Left hindlimb (tissue), 1 donor: ENCODE data around the gene MTREX.
A peak's percentile ranks its signal among the peaks of the same experiment; 100 is the strongest.

Source experiments
- DNase-seq: peaks from one replicate; pipeline ENCODE4 v3.0.0-alpha.2; 2018

MTREX gene

GRCh38 chr5:55325621-55326020 is 17.8 kb downstream of the MTREX start:
- DNase-seq = no peak

GRCh38 chr5:55327281-55327680 is 19.5 kb downstream of the MTREX start:
- DNase-seq = no peak

- DNase-seq = no peak
These were observed 23.5 kb downstream of the MTREX start for GRCh38 chr5:55331321-55331720.

GRCh38 chr5:55333017-55333416 is 25.2 kb downstream of the MTREX start:
- DNase-seq = no peak

GRCh38 chr5:55333811-55334210 is 26.0 kb downstream of the MTREX start:
- no peak for DNase-seq

GRCh38 chr5:55338092-55338613 is 30.4 kb downstream of the MTREX start:
- no peak for DNase-seq

GRCh38 chr5:55338810-55339243 is 31.0 kb downstream of the MTREX start:
- DNase-seq = no peak

- DNase-seq = no peak
These were observed 35.3 kb downstream of the MTREX start for GRCh38 chr5:55343107-55343506.

- no peak for DNase-seq
These were observed 35.8 kb downstream of the MTREX start for GRCh38 chr5:55343609-55344008.

GRCh38 chr5:55344392-55344992 is 36.7 kb downstream of the MTREX start:
- DNase-seq = peak; percentile 53

GRCh38 chr5:55345327-55345726 is 37.5 kb downstream of the MTREX start:
- DNase-seq = no peak

- DNase-seq = no peak
These were observed 40.0 kb downstream of the MTREX start for GRCh38 chr5:55347786-55348185.

GRCh38 chr5:55350754-55351153 is 43.0 kb downstream of the MTREX start:
- no peak for DNase-seq

- DNase-seq = no peak
These were observed 49.1 kb downstream of the MTREX start for GRCh38 chr5:55356896-55357295.

- no peak for DNase-seq
These were observed 52.4 kb downstream of the MTREX start for GRCh38 chr5:55360190-55360589.

- DNase-seq = no peak
These were observed 56.1 kb downstream of the MTREX start for GRCh38 chr5:55363856-55364255.

- DNase-seq = no peak
These were observed 56.8 kb downstream of the MTREX start for GRCh38 chr5:55364537-55365055.

- DNase-seq = no peak
These were observed 62.6 kb downstream of the MTREX start for GRCh38 chr5:55370291-55370925.

GRCh38 chr5:55371145-55371544 is 63.4 kb downstream of the MTREX start:
- no peak for DNase-seq

GRCh38 chr5:55372130-55372925 is 64.5 kb downstream of the MTREX start:
- no peak for DNase-seq

- DNase-seq = no peak
These were observed 70.0 kb downstream of the MTREX start for GRCh38 chr5:55377810-55378209.

- DNase-seq = no peak
These were observed 75.5 kb downstream of the MTREX start for GRCh38 chr5:55383254-55383653.

- DNase-seq = no peak
These were observed 76.3 kb downstream of the MTREX start for GRCh38 chr5:55384072-55384471.

- no peak for DNase-seq
These were observed 77.4 kb downstream of the MTREX start for GRCh38 chr5:55385227-55385626.
